GM18873 (cell line): Measurements from ENCODE around the gene EPSTI1.

Experiments
- ATAC-seq: cut with Tn5 transposase; IDR thresholded peaks from one replicate; pipeline ENCODE4 v1.9.1; 2021; ENCODE audit warnings: mild to moderate bottlenecking, moderate library complexity, moderate number of reproducible peaks; ENCODE audit not compliant: unreplicated experiment, low FRiP score

Gene EPSTI1

GRCh38 chr13:42991898-42992763, at the start of gene EPSTI1:
TSS of gene EPSTI1 (minus strand) at chr13:42992241. CDS start at chr13:42992165, 76 bp downstream.
- ATAC-seq: peak; percentile 73

DNA sequence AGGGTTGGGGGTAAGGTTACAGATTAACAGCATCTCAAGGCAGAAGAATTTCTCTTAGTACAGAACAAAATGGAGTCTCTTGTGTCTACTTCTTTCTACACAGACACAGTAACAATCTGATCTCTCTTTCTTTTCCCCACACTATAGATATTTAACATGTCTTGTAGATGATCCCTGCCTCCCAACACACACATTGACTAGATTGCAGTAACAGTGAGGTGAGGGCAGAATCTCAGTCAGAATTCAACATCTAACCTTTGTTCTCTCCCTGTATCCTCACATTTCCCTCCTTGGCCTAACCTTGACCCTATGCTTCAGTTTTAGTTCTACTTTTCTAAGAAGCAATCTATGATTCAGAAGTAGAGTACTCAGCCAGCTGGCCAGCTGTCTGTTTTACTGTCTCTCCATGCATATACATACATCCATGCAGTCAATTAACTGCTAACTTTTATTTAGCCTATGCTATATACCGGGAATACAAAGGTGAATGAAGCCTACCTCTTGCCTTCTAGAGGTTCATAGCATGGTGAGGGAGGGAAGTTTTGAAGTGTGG, 49.4 kb upstream of the EPSTI1 start:
- peak; percentile 56 for ATAC-seq

DNA sequence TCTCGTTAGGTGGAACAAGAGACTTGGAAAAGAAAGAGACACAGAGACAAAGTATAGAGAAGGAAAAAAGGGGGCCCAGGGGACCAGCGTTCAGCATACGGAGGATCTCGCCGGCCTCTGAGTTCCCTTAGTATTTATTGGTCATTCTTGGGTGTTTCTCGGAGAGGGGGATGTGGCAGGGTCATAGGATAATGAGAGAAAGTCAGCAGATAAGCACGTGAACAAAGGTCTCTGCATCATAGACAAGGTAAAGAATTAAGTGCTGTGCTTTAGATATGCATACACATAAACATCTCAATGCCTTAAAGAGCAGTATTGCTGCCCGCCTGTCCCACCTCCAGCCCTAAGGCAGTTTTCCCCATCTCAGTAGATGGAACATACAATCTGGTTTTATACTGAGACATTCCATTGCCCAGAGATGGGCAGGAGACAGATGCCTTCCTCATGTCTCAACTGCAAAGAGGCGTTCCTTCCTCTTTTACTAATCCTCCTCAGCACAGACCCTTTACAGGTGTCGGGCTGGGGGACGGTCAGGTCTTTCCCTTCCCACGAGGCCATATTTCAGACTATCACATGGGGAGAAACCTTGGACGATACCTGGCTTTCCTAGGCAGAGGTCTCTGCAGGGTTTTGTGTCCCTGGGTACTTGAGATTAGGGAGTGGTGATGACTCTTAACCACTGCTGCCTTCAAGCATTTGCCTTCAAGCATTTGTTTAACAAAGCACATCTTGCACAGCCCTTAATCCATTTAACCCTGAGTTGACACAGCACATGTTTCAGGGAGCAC, 48.7 kb upstream of the EPSTI1 start:
- ATAC-seq: peak; percentile 10

GRCh38 chr13:43039966-43040365, 47.9 kb upstream of the EPSTI1 start:
- ATAC-seq: no peak

DNA sequence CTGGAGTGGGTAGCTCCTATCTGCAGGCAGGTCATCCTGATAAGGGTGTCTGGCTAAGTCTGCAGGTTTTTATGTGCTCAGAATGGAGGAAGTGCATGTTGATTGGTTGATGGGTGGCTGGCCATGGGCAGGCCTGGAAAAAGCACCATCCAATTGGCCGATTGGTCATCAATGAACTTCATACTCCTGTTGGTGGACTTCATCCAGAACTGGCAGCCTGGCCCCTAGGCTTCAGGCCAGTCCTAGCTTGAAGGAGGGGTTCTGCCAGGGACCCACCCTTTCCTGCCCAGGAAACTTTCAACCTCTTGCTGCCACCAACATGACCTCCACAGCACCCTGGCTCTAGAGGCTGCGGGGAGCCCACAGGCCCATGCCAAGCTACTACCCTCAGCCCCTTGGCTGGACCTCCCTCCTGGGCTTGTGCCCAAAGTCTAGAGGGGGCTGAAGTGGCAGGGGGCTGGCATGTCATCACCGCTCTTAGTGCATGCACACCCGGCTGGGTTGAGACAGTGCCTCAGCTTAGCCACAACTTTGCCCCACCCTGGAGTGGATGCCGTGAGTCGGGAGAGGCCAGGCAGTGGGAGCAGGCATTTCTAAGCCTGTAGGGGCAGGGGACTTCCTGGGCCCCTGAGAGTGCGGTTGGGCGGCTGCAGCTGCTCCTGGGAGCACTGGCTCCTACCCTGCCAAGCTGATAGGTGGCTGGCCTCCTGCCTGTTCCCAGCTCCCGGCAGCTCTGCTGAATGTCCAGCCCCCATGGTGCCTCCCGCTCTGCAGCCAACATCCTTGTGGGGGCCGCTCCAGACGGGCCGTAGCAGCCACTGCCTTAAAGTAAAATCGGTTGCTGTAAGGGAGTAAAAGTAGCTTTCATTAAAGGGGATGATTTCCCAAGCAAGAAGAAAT, 44.6 kb upstream of the EPSTI1 start:
- no peak for ATAC-seq

DNA sequence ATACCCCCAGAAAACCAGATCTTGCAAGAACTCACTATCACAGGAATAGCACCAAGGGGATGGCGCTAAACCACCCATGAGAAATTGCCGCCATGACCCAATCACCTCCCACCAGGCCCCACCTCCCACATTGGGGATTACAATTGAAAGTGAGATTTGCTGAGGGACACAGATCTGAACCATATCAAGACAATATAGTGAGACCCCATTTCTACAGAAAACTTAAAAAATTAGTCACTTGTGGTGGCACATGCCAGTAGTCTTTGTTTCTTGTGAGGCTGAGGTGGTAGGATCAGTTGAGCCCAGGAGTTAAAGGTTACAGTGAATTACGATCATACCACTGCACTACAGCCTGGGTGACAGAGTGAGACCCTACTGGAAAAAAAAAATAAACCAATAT, 41.0 kb upstream of the EPSTI1 start:
- ATAC-seq: no peak

- no peak for ATAC-seq
These were observed 39.8 kb upstream of the EPSTI1 start for GRCh38 chr13:43031881-43032280.

- ATAC-seq: peak; percentile 55
These were observed 38.5 kb upstream of the EPSTI1 start for GRCh38 chr13:43030548-43030947.

DNA sequence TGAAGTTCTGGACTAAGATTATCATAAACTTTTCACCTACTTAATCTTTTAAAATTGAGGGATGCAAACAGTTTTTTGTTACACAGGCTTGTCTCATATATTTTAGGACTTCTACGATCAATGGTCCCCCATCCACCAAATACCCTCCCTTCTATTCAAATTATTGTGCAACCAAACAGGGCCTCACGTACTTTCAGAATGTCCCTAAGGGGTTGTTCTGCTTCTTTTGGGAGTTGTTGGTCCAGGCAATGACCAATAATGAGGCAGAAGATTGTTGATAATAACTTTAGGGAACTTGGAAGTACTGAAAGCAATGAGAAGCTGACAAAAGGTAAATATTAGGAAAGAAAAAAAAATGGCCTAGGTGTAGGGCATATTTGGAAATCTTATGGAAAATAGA, 34.2 kb upstream of the EPSTI1 start:
- ATAC-seq: no peak

- ATAC-seq: peak; percentile 73
These were observed 31.4 kb upstream of the EPSTI1 start, which contains the start of gene DNAJC15 for GRCh38 chr13:43023289-43023963. TSS of gene DNAJC15 (plus strand) at chr13:43023586. CDS start at chr13:43023627, 41 bp downstream.

GRCh38 chr13:43022934-43023288, 30.9 kb upstream of the EPSTI1 start:
- ATAC-seq: no peak

GRCh38 chr13:43021926-43022670, 30.1 kb upstream of the EPSTI1 start:
- no peak for ATAC-seq

DNA sequence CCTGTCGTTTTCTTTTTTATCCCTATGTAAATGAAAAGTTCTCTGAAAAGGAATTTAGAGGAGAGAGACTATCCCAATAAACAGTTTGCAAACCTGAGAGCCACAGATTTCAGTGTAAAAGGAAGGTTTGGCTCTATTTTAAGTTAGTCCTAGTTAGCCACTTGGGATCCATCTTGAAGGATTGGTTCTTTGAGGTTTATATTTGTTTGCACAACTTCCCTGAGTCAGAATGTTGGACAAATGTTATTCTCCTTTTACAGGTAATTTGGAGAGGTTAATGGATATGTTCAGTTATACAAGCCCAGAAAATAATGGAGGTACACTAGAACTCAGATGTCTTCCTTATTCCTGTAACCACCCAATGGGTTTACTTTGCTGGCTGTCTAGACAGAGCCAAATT, 28.8 kb upstream of the EPSTI1 start:
- no peak for ATAC-seq

- ATAC-seq: no peak
These were observed 27.8 kb upstream of the EPSTI1 start for GRCh38 chr13:43019811-43020210.

GRCh38 chr13:43016226-43016625, 24.2 kb upstream of the EPSTI1 start:
- no peak for ATAC-seq

- no peak for ATAC-seq
These were observed 22.1 kb upstream of the EPSTI1 start for GRCh38 chr13:43014162-43014561.

GRCh38 chr13:43009506-43009905, 17.5 kb upstream of the EPSTI1 start:
- no peak for ATAC-seq

- no peak for ATAC-seq
These were observed 16.6 kb upstream of the EPSTI1 start for GRCh38 chr13:43008596-43008995.
